GM23338 (cell line): Measurements from ENCODE around the gene ARHGAP10. TPM values are rescaled to one million over a fixed set of nuclear protein-coding genes. Genes with fewer than 3 reads are reported as not detected.
A peak's percentile ranks its signal among the peaks of the same experiment; 100 is the strongest.

Experiments
- ATAC-seq: fragments of 200-7000 bp; cut with Tn5 transposase; 3 replicates; pipeline ENCODE4 v1.9.1; 2020
- DNase-seq: peaks from one replicate; pipeline ENCODE4 v3.0.0-alpha.2; 2015; ENCODE audit warnings: low spot score
- H2AFZ ChIP-seq: fragments of 200-600 bp; sonication (generic); 2 replicates; pipeline ENCODE4 v1.8.0; 2016; ENCODE audit warnings: antibody characterized with exemption, mild to moderate bottlenecking, moderate library complexity
- H3F3A ChIP-seq: fragments of 200-600 bp; sonication (generic); replicated peaks from 2 replicates; pipeline ENCODE4 v1.8.0; 2017; ENCODE audit warnings: antibody characterized with exemption, mixed run types, low read depth
- H3K27ac ChIP-seq: fragments of 200-600 bp; sonication (generic); 2 replicates; pipeline ENCODE4 v1.6.1; 2016; ENCODE audit warnings: low read depth
- H3K27me3 ChIP-seq: fragments of 200-600 bp; sonication (generic); 2 replicates; pipeline ENCODE4 v1.8.0; 2016; ENCODE audit warnings: mild to moderate bottlenecking, mixed run types, moderate library complexity; ENCODE audit not compliant: insufficient read depth
- H3K36me3 ChIP-seq: fragments of 200-600 bp; sonication (generic); 2 replicates; pipeline ENCODE4 v1.8.0; 2016; ENCODE audit warnings: mild to moderate bottlenecking; ENCODE audit not compliant: insufficient read depth
- H3K4me1 ChIP-seq: fragments of 200-600 bp; sonication (generic); 2 replicates; pipeline ENCODE4 v1.8.0; 2016; ENCODE audit warnings: mild to moderate bottlenecking, moderate library complexity; ENCODE audit not compliant: insufficient read depth
- H3K4me2 ChIP-seq: fragments of 200-600 bp; sonication (generic); 2 replicates; pipeline ENCODE4 v1.7.1; 2017; ENCODE audit warnings: mixed run types
- H3K4me3 ChIP-seq: fragments of 200-600 bp; sonication (generic); 2 replicates; pipeline ENCODE4 v1.6.1; 2016; ENCODE audit warnings: mixed run types
- H3K79me2 ChIP-seq: fragments of 200-600 bp; sonication (generic); replicated peaks from 2 replicates; pipeline ENCODE4 v1.8.0; 2017; ENCODE audit warnings: mild to moderate bottlenecking; ENCODE audit not compliant: insufficient read depth
- H3K9me2 ChIP-seq: fragments of 200-600 bp; sonication (generic); 2 replicates; pipeline ENCODE4 v1.8.0; 2017; ENCODE audit not compliant: insufficient read depth
- H4K20me1 ChIP-seq: fragments of 200-600 bp; sonication (generic); replicated peaks from 2 replicates; pipeline ENCODE4 v1.8.0; 2017; ENCODE audit warnings: mild to moderate bottlenecking; ENCODE audit not compliant: insufficient read depth
- H3K27ac Mint-ChIP-seq: 2 replicates; pipeline ENCODE4 v1.8.0; 2020; ENCODE audit warnings: inconsistent platforms, mild to moderate bottlenecking, moderate library complexity, mixed read lengths
- H3K27me3 Mint-ChIP-seq: 3 replicates; pipeline ENCODE4 v1.8.0; 2022; ENCODE audit warnings: low read depth, mild to moderate bottlenecking, moderate library complexity, mixed read lengths, inconsistent platforms; ENCODE audit not compliant: insufficient read depth, poor library complexity
- H3K36me3 Mint-ChIP-seq: 3 replicates; pipeline ENCODE4 v1.8.0; 2021; ENCODE audit warnings: low read depth, mild to moderate bottlenecking, inconsistent platforms, moderate library complexity, mixed read lengths
- H3K4me1 Mint-ChIP-seq: 3 replicates; pipeline ENCODE4 v1.8.0; 2020; ENCODE audit warnings: mild to moderate bottlenecking, inconsistent platforms, mixed read lengths
- H3K4me3 Mint-ChIP-seq: 3 replicates; pipeline ENCODE4 v1.8.0; 2021; ENCODE audit warnings: moderate library complexity, mild to moderate bottlenecking, inconsistent platforms, mixed read lengths
- H3K9me3 Mint-ChIP-seq: 3 replicates; pipeline ENCODE4 v1.8.0; 2020; ENCODE audit warnings: moderate library complexity, mild to moderate bottlenecking, inconsistent platforms, mixed read lengths
- CREB1 ChIP-seq: fragments of 250-450 bp; sonication (Bioruptor Pico); IDR thresholded peaks from 2 replicates; pipeline ENCODE4 v1.5.0; 2020; ENCODE audit warnings: low read depth, mild to moderate bottlenecking, moderate library complexity
- EZH2 ChIP-seq: fragments of 200-600 bp; sonication (generic); IDR thresholded peaks from one replicate; pipeline ENCODE4 v1.8.0; 2017; ENCODE audit warnings: antibody characterized with exemption, mild to moderate bottlenecking, low read depth; ENCODE audit not compliant: unreplicated experiment
- JUNB ChIP-seq: IDR thresholded peaks from one replicate; pipeline ENCODE4 v1.6.1; 2016; ENCODE audit warnings: antibody characterized with exemption; ENCODE audit not compliant: unreplicated experiment
- NANOG ChIP-seq: IDR thresholded peaks from 2 replicates; pipeline ENCODE4 v1.6.1; 2016; ENCODE audit warnings: antibody characterized with exemption, borderline replicate concordance
- POLR2AphosphoS5 ChIP-seq: IDR thresholded peaks from 2 replicates; pipeline ENCODE4 v1.6.1; 2016; ENCODE audit warnings: antibody characterized with exemption, low read depth
- STAT1 ChIP-seq: IDR thresholded peaks from one replicate; pipeline ENCODE4 v1.6.1; 2016; ENCODE audit warnings: antibody characterized with exemption; ENCODE audit not compliant: unreplicated experiment
- ZNF114 ChIP-seq: fragments of 250-450 bp; sonication (Bioruptor Pico); IDR thresholded peaks from 2 replicates; pipeline ENCODE4 v1.5.0; 2020; ENCODE audit warnings: mild to moderate bottlenecking, moderate library complexity
- ZNF331 ChIP-seq: fragments of 250-450 bp; sonication (Bioruptor Pico); IDR thresholded peaks from 2 replicates; pipeline ENCODE4 v1.5.0; 2020; ENCODE audit warnings: low read depth, mild to moderate bottlenecking, moderate library complexity
- polyA plus RNA-seq: library from polyadenylated mRNA; unstranded; fragments of >200 nt; fragmentation: Nextera tagmentation; extraction: Ambion mirVana; gene quantifications from 2 replicates; pipeline ENCODE4 v1.2.1, GENCODE V29; 2016
- total RNA-seq: library from RNA; depleted of rRNA; stranded (reverse); fragments of >200 nt; shearing (Covaris generic); gene quantifications from 2 replicates; pipeline ENCODE4 v1.2.3, GENCODE V29; 2014
- TF ChIP-seq, protein P1 (sequence below): IDR thresholded peaks from one replicate; pipeline ENCODE4 v1.6.1; 2018; ENCODE audit warnings: antibody characterized with exemption; ENCODE audit not compliant: unreplicated experiment
- TF ChIP-seq, protein P2 (sequence below): IDR thresholded peaks from 2 replicates; pipeline ENCODE4 v1.6.1; 2016; ENCODE audit warnings: antibody characterized with exemption
- TF ChIP-seq, protein P3 (sequence below), 2 experiments: fragments of 200-600 bp in 1 of 2; sonication (generic) in 1 of 2; conservative IDR thresholded peaks; 2 replicates each; pipeline versions ENCODE4 v1.5.1 to v1.6.1; 2016 to 2017; ENCODE audit warnings: antibody characterized with exemption in 2 of 2, low read depth in 2 of 2, mild to moderate bottlenecking in 2 of 2, moderate library complexity in 1 of 2

Gene ARHGAP10
- total and polyA plus RNA-seq, 2 experiments from 2014 or later, result 5.1 to 6.3 TPM

DNA sequence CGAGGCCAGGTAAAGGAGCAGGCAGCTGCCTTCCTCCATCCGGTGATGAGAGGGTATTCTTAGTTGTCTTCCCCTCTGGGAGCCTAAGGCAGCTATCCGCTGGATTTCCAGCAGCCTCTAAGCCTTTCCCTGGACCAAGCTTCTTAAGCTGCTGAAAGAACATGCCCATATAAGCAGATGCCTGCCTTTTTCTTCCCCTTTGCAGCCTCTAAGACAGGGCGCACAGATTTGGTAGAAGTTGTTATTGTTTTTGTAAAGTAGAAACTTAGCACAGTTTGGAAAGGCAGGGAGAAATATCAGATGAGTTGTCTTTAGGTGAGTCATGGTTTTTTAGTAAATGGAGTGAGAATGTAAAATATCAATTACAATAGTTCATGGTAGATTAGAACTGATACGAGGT, 210.8 kb downstream of the ARHGAP10 start (continued):
- TF ChIP-seq, protein P1, sequence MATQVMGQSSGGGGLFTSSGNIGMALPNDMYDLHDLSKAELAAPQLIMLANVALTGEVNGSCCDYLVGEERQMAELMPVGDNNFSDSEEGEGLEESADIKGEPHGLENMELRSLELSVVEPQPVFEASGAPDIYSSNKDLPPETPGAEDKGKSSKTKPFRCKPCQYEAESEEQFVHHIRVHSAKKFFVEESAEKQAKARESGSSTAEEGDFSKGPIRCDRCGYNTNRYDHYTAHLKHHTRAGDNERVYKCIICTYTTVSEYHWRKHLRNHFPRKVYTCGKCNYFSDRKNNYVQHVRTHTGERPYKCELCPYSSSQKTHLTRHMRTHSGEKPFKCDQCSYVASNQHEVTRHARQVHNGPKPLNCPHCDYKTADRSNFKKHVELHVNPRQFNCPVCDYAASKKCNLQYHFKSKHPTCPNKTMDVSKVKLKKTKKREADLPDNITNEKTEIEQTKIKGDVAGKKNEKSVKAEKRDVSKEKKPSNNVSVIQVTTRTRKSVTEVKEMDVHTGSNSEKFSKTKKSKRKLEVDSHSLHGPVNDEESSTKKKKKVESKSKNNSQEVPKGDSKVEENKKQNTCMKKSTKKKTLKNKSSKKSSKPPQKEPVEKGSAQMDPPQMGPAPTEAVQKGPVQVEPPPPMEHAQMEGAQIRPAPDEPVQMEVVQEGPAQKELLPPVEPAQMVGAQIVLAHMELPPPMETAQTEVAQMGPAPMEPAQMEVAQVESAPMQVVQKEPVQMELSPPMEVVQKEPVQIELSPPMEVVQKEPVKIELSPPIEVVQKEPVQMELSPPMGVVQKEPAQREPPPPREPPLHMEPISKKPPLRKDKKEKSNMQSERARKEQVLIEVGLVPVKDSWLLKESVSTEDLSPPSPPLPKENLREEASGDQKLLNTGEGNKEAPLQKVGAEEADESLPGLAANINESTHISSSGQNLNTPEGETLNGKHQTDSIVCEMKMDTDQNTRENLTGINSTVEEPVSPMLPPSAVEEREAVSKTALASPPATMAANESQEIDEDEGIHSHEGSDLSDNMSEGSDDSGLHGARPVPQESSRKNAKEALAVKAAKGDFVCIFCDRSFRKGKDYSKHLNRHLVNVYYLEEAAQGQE, result no peak

DNA sequence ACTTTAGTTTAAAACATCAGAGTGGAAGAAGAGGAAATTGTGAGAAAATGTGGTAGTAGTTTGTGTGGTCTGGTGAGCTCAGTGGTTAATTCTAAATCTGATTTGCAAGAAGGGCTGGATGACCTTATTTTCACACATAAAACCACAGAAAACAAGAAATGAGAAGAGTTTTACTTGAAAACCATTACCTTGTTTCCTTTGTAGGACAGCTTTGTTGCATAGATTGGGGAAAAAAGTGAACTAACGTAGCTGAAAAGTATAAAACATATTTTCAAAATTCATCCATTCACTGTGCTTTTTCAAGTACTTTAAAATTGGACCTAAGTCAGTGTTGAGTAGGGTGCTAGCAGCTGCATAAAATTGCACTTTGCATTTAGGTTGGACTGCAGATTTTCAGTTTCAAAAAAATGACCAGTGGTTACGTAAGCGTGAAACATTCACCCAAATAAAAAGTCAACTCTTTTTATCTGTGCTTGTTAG, 211.3 kb downstream of the ARHGAP10 start:
- Mint-ChIP-seq H3K27ac (peak overlapping the region; percentile 27; the same call in 1 of the 2 replicates), H3K4me3 (no peak overlapping the region), H3K36me3 (peaks cover 6% of the 10 kb centered on the region; the same call in 2 of the 3 replicates), H3K27me3 (peaks cover 3% of the 10 kb centered on the region), H3K9me3 (no peaks in the 10 kb centered on the region), H3K4me1 (peaks cover 18% of the 10 kb centered on the region)
- Histone ChIP-seq H3K36me3 (no peaks in the 10 kb centered on the region), H3F3A (no peaks in the 10 kb centered on the region), H4K20me1 (no peaks in the 10 kb centered on the region), H3K79me2 (no peaks in the 10 kb centered on the region), H3K27me3 (no peaks in the 10 kb centered on the region), H3K9me2 (no peaks in the 10 kb centered on the region), H3K4me2 (no peak overlapping the region), H3K4me1 (no peaks in the 10 kb centered on the region; the same call in 1 of the 2 replicates), H2AFZ (no peak overlapping the region), H3K27ac (no peak overlapping the region), H3K4me3 (no peak overlapping the region)
- ATAC-seq (no peak), DNase-seq (no peak)
- TF ChIP-seq, protein P2, sequence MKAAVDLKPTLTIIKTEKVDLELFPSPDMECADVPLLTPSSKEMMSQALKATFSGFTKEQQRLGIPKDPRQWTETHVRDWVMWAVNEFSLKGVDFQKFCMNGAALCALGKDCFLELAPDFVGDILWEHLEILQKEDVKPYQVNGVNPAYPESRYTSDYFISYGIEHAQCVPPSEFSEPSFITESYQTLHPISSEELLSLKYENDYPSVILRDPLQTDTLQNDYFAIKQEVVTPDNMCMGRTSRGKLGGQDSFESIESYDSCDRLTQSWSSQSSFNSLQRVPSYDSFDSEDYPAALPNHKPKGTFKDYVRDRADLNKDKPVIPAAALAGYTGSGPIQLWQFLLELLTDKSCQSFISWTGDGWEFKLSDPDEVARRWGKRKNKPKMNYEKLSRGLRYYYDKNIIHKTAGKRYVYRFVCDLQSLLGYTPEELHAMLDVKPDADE, result no peak
- TF ChIP-seq, protein P1, result no peak
- TF ChIP-seq ZNF114 (CRISPR knock-in tag), result no peak
- TF ChIP-seq CREB1 (CRISPR knock-in tag), result no peak
- TF ChIP-seq POLR2AphosphoS5, result no peak
- no peak for TF ChIP-seq JUNB
- no peak for TF ChIP-seq NANOG
- no peak for TF ChIP-seq EZH2
- TF ChIP-seq, protein P3, sequence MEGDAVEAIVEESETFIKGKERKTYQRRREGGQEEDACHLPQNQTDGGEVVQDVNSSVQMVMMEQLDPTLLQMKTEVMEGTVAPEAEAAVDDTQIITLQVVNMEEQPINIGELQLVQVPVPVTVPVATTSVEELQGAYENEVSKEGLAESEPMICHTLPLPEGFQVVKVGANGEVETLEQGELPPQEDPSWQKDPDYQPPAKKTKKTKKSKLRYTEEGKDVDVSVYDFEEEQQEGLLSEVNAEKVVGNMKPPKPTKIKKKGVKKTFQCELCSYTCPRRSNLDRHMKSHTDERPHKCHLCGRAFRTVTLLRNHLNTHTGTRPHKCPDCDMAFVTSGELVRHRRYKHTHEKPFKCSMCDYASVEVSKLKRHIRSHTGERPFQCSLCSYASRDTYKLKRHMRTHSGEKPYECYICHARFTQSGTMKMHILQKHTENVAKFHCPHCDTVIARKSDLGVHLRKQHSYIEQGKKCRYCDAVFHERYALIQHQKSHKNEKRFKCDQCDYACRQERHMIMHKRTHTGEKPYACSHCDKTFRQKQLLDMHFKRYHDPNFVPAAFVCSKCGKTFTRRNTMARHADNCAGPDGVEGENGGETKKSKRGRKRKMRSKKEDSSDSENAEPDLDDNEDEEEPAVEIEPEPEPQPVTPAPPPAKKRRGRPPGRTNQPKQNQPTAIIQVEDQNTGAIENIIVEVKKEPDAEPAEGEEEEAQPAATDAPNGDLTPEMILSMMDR (conservative IDR thresholded peaks at IDR 0.05; ENCODE audit: low read depth in 2 of 2), result no peak
- no peak for TF ChIP-seq ZNF331
- TF ChIP-seq STAT1, result no peak
